ENCODE results near the gene PAPPA.

PAPPA gene

DNA sequence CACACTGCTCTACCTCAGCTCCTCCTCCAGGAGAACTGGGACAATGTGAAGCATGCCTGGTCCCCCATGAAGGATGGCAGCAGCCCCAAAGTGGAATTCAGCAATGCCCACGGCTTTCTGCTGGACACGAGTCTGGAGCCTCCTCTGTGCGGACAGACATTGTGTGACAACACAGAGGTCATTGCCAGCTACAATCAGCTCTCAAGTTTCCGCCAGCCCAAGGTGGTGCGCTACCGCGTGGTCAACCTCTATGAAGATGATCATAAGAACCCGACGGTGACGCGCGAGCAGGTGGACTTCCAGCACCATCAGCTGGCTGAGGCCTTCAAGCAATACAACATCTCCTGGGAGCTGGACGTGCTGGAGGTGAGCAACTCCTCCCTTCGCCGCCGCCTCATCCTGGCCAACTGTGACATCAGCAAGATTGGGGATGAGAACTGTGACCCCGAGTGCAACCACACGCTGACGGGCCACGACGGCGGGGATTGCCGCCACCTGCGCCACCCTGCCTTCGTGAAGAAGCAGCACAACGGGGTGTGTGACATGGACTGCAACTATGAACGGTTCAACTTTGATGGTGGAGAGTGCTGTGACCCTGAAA lies 34.1 kb downstream of the PAPPA start:
- DNase-seq (ENCODE audit: low spot score), result no peak

DNA sequence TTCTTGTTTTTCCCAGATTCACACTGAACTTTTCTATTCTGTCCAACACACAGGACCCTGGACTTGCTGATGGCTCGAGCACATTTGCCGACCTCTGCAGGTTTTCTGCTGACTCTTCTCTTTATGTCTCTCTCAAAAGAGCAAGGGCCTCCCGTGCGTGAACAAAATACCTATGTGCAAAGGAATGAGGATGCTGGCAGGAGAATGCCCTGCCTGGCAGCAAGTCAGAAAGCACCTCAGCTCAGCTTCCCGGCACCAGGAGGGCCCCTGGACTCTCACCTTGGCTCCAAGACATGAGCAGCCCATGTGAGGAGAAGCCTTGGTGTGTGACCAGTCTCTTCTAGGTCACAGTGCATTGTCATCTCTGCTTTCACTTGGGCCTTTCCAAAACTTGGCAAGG lies 36.1 kb downstream of the PAPPA start:
- no peak for DNase-seq (ENCODE audit: low spot score)

DNA sequence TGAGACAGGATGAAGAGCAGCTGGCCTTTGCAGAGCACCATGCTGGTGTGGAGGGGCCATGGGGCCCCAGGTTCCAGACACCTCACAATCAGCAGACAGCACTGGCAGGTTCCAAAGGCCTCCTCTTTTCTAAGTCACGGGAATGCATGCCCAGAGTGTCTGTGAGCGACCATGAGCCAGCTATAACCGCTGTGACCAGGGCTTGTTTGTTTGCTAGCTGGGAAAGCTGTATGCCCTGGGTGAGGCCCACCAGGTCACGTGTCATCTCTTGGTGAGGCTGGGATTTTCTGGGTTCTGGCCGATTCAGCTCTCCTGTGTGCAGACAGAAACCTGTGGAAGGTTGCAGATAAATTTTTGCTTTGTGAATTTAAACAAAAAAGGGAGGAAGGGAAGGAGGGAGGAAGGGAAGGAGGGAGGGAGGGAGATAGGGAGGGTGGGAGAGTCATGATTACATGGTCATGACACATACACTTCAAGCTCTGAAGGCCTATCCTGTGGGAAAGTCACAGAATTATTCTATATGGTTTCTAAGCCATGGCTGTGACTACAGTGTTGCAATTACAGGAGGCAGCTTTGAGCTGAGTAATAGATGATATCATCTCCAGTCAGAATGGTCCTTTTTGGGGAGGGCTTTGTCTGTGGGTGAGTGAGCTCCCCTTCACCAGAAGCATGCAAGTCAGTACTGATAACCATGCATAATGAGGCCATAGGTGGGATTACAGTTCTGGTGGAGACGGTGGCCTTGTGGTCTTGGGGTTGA lies 37.2 kb downstream of the PAPPA start:
- DNase-seq (ENCODE audit: low spot score), result no peak

DNA sequence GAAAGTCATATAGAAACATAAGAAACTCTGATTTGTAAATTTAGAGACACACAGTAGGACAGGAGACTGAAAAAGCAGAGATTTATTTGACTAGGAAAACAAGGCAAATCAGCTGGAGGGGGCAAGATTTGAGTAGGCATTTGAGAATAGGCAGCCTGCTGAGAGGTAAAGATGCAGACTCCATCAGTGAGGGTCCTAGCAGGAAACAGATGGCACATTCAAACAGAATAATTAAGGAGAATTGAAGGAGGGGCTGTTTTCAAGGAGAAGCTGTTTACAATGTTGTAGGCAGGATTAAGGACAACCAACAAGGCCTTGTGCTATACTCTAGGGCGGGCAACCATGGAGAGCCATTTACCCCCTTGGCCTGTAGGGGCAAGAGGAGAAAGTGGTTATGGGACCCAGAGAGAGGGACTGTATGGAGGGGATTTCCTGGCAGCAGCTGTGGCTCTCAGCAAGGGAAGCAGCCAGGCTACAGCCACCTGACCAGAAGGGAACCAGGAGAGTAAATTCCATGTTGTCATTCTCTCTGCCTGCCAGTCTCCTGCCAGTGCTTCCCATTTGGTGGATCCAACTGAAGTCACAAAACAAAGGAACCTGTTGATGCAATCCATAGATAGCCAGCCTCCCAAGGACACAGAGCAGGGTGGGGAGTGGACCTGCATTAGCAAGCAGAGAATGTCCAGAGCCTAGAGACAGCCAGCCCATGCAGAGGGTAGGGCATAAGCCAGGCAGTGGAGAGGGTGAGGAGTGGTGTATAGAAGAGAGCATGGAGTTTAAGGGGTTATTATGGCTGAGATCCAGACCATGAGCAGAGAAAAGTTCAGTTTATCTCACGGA lies 38.2 kb downstream of the PAPPA start:
- DNase-seq (ENCODE audit: low spot score), result no peak

DNA sequence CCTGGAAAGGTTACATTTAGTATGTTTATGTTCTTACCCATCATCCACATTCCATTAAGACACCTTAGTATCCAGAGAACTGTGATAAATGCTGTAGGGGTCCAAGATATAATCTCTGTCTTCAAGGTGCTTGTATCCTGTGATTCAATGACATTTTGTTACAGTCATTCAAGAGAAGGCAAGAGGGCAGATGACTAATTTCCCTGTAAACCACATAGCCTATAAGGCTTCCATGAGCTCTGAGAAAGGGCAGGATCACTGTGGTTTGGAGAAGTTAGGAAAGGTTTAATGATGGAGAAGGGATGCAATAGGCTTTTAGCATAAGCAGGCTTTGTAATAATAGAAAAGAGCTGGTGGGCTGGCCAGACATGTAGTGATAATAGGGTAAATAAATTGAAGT lies 40.0 kb downstream of the PAPPA start:
- DNase-seq (ENCODE audit: low spot score), result no peak

DNA sequence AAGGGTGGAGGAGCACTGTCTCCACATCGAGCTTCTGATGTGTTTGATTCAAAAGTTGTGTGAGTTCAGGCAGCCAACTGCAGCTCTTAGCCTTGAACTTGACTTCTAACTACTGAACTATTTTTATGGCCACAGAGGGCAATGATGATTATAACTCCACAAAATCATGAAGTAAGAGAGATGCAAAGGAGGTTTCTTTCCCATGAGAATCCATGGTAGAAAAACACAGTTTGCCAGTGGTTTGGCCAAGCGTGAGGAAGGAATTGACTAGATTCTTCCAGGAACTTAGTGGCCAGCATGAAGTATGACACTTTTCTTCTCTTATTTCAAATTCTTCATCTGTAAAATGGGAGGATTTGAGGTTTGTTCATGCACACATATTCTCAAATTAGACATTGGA lies 43.2 kb downstream of the PAPPA start:
- no peak for DNase-seq (ENCODE audit: low spot score)

DNA sequence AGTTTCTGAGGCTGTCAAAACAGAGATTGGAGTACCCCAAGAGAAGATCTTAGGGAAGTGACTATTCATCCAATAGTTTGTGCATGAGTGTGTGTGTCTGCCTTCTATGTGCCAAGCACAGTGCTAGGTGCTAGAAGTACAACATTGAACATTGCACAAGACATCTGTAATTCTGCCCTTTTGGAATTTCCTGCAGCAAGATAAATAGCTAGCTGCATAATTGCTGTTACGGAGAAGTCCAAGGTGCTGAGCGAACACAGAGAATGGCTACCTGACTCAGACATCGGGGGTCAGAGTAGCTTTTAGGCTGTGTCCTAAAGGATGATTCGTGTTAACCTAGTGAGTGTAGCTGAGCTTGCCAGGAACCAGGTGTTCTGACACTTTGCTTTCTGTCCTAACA lies 44.8 kb downstream of the PAPPA start:
- DNase-seq (ENCODE audit: low spot score), result no peak

DNA sequence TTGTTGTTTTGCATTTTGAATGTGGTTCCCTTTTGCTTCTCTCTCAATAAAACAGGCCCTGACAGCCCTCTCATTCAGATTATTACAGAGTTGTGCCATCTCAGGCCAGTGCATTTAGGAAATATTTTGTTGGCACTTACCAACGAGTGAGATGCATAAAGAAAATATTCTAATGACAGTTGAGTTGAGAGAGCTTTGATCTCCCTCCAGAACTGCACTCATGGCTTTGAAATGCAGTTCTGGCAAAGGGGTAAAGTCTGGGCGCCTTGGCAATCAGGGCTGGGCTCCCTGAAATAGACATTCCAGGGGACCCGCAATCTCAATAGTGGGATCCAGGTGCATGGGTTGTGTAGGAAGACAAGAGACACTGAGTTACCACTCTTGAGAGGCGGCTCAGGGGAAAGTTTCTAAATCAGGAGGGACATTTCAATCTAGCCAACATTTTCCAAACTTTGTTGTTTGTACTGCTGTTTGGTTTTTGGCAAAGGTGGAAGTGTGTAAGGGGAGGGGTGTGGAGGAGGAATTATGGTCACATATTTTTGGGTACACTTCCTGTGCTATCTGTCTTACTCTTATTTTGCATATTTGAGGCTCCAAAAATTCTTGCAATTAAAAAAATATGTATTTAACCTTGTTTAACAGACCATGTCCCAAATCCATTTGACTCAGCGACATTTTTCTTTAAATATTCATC lies 48.8 kb downstream of the PAPPA start:
- no peak for DNase-seq (ENCODE audit: low spot score)

DNA sequence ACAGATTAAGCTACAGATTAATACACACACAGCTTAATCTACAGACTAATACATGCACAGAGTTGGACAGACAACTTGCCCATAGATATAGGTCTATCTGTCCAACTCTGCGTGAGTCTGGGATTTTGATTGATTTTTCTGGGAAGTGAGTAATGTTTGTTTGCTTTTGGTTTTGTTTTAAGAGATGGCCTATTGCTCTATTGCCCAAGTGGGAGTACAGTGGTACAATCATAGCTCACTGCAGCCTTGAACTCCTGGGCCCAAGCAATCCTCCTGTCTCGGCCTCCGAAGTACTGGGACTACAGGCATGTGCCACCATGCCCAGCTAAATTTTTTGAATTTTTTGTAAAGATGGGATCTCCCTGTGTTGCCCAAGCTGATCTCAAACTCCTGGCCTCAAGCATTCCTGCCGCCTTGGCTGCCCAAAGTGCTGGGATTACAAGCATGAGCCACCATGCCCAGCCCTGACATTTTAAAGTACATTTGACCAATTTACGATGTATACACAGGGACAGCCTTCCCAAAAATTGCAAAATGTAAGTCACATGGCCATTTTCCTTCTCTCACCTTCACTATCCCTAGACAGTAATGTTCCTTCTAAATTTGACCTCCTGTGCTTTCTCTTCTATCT lies 50.8 kb downstream of the PAPPA start:
- no peak for DNase-seq (ENCODE audit: low spot score)

DNA sequence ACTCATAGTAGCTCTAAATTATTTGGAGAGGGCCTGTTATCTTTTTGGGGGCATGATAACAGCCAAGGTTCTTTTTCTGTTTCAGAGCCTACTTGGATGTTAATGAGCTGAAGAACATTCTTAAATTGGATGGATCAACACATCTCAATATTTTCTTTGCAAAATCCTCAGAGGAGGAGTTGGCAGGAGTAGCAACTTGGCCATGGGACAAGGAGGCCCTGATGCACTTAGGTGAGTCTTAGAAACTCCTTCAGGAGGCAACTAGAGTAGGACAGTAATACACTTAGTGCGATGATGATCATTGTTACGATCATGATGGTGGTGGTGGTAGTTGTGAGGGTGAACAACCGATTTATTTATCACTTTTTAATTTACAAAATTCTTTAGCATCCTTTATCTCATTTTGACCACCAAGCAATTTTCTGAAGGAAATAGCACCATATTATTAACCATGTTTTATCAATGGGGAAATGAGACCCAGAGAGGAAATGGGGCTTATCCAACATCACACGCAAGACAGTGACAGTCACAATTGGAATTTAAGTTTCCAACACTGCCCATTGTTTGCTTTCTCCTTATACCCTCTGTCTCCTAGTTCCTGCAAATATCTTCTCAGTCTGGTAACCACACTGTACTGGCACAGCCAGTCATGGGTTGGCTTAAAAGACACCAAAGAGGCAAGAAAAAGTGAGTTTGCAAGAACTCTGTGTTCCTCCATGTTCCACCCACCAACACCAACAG lies 54.0 kb downstream of the PAPPA start:
- DNase-seq (ENCODE audit: low spot score), result no peak

DNA sequence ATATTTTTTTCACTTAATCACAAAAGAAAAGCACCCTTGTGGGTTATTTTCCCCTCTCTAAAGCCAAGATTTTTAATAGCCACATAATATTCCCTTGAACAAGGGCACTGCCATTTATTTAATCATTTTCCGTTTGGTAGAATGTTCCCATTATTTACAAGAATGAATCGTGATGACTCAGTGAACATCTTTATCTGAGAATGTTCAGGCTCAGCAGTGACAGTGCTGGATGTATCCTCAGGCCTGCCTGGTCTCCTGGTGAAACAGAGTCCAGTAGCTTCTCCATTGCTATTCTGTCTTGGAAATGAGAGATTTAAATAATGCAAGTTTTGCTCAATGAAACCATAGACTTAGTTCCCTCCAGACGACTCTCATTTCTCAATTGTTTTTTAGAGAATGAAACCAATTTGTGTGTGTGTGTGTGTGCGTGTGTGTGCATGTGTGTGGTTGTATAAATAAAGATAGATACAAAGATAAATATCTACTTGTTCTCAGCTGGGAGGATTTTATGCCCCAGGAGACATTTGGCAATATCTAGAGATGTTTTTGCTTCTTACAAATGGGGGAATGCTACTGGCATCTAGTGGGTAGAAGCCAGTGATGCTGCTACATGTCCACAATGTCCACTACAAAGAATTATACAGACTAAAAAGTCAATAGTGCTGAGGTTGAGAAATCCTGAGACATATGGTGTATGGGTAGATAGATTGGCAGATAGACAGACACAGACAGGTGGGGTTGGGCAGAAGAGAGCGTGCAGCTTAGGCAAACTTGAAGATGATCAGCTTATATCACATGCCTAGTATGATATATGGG lies 55.0 kb downstream of the PAPPA start:
- no peak for DNase-seq (ENCODE audit: low spot score)

DNA sequence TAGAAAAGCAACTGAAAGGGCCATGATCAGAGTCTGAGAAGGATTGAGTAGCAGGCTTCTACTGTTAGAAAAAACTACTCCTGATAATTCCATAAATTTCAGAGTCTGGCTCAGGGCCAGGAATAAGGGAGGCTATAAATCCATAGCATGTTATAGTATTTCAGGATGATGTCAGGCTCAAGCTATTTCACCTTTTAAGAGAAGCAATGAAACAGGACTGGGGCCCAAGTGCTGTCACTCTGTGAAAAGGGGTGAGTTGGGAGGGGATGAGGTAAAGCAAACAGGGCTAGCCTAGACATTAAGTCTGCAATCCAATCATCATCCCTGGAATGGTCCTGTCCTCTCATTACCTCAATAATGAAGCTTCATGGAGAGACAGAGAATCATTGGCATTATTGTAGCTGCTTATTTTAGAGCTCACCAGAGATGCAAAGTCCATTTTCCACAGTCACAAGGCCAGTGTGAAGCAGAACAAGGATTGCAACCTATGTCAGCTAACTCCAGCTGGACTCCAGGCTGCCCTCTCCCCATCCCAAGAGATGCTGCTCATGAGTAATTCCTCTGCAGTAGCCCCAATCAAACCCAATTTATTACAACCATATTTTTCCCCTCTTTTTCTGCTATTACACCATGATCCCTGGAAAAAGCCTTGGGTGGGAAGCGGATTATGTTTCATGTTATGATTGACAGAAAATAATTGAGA lies 56.0 kb downstream of the PAPPA start:
- DNase-seq (ENCODE audit: low spot score), result no peak

DNA sequence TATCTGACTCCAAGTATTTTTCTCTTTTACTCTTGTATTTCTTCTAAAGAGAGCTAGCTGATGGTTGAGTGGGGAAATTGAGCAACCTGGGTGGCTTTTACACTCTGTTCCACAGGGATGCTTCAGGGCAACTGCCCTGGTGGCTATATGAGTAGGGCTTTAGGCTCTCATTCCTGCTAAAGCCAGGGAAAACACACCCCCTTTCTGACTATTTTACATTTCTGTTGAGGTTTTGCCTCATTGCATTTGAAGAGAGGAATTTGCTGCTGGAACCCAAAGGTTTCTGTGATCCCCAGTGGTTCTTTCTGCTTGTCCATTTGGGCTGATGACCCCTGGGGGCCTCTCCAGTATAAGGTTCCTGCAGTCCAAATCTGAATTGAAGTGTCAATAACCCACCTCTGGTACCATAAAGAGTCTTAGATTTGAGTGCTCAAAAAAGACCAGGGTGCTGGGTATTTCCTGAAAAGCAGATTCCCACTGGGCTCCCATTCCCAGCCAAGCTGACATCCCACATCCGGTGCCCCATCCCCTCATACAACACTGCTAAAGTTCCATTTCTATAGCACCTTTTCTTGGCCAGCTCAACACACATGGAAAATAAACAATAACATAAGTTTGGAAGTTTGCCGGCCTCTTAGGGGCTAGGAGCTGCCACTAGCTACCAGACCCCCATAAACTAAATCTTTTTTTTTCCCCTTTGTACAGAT lies 59.5 kb downstream of the PAPPA start:
- no peak for DNase-seq (ENCODE audit: low spot score)

DNA sequence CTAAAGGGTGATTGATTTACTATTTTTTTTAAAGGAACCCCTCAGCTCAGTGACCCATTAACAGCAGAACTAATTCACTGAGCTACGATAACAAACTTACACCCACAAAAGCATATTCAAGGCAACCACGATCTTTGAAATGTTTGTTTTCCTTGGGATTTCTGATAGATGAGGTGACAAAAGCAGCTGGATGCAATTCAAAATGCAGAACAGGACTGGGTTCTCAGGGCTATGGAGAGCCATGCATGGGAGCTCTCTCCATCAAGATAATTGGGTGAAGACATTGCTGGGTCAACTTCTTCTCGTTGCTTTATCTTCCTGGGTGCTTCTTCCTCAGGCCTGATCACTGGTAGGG lies 60.1 kb downstream of the PAPPA start:
- DNase-seq (ENCODE audit: low spot score), result no peak

DNA sequence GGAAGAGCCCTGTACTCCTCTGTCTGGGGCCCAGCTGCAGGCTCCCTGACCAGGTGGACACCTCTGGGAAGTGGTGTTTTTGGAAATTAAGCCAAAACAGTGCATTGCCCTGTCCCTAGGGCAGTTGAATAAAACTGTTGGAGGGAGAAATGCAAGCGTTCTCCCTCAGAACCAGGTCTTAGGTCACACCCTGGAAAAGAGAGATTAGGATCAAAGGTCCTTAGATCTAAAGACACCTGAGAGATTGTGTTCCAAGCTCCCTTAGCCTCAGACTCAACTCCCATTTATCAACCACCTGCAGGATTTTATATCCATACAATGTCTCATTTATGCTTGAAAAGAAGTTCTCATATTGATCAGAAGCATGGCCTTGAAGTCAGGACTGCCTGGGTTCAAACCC lies 64.8 kb downstream of the PAPPA start:
- no peak for DNase-seq (ENCODE audit: low spot score)

DNA sequence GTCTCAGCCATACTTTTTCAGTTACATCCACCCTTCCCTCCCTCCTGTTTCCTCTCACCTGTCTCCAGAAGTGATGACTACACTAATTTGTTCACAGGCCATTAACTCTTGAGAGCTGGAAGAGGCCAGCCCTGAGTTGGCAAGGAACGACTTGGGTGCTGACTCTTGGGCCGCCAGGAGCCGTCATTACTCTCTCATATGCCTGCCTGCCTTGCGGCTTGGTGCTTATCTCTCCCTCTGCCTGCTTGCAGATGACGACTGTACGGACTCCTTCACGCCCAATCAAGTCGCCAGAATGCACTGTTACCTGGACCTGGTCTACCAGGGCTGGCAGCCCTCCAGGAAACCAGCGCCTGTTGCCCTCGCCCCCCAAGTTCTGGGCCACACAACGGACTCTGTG lies 66.1 kb downstream of the PAPPA start:
- DNase-seq (ENCODE audit: low spot score), result no peak

DNA sequence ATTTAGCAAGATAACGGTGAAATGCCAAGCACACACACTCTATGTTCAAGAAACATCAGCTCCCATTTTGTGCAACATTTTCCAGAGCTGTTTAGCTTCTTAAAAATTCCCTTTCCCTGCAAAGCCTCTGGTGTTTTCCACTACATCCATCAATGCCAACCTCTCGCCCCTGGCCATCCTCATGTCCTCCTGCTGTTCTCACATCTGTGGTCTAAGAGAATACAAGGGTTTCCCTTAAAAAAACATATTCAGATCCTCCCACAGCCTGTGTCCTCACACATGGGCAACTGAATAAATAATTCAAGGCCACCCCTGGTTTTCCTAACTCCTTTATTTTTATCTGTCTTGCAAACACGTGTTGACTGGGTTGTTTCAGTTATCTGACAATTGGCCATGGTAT lies 70.3 kb downstream of the PAPPA start:
- DNase-seq (ENCODE audit: low spot score), result no peak

DNA sequence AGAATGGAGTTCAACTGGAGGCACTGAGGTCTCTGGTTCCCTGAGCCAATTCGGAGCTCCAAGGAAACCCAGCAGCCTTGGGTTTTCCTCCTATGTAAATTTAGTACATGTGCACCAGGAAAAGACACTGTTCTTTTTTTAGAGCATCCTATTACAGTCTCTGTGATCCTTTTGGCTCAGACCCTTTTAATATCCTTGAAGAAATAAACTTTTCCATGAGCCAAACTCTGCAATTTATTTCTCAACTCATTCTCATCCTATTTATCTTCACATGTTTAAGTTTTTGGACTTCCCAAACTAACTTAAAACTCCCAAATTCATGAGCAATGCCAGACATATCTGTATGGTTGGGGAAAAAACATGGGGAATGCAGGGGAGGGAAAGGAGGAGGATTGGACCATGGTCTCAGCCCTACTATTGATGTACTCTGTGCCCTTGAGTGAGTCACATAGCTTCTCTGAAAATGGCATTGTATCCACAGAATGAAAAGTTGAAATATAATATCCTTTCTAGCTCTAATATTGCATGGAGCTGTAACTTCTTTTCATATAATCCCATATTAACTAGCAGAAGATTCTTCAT lies 76.6 kb downstream of the PAPPA start:
- no peak for DNase-seq (ENCODE audit: low spot score)
